D341Med (cell line): ENCODE measurements around the gene SORCS2.

Experiments
- DNase-seq: peaks from one replicate; pipeline ENCODE4 v3.0.0; 2012; ENCODE audit warnings: low spot score

SORCS2 gene

DNA sequence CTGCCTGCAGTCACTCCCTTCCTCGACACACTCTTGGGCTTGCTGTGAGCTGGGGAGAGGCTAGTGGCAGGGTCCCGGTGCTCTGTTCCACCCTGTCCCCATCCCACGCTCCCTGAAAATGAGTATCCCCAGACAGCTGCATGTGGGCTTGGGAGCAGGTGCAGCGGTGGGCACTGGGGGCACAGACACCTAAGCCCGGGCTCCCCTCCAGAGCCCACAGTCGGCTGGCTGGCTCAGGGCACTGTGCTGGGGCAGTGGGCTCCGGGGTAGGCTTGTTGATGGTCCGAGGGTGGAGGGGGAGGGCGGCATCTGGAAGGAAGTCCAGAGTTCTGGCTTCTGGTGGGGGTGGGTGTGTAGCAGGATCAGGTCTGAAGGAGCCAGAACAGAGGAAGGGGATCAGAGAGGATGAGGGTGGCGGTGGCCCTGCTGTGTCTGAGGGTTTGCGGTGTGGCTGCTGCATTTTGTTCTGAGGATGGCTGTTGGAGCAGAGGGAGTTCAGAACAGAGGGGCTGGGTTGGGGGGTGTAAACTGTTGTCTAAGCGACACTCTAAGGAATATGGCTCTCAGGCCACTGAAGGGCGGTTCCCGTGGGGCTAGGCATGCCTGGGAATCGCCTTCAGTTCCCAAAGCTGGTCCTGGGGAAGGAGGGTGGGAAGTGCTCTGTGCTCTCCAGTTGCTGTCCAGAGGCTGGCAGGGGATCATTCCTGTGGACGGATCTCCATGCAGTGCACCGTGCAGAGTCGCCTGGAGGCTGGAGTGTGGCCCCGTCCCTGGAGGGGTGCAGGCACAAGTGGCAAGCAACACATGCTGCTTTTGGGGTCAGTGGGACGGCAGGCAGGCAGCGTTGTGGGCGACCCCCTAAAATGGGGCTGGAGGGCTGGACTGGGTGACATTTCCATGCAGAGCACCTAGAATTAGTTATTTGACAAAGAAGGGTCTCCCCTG, 114.0 kb downstream of the SORCS2 start:
- DNase-seq: no peak

DNA sequence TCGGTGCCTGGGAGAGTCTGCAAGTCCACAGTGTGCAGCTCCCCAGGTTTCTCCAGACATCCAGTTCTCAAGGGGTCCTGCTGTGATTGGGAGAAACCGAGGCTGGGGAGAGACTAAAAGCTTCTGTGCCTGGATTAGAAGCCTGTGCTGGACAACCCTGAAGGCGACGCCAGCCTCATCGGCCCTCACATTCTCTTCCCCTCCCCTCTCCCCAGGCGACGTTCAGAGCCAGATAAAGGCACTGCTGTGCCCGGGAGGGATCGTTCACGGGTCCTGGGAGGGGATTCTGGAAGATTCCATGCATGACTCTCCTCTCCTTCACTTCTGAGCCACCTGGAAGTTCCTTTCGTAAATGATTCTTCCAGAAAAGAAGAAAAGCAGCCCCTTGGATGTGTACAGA, 114.6 kb downstream of the SORCS2 start:
- no peak for DNase-seq

DNA sequence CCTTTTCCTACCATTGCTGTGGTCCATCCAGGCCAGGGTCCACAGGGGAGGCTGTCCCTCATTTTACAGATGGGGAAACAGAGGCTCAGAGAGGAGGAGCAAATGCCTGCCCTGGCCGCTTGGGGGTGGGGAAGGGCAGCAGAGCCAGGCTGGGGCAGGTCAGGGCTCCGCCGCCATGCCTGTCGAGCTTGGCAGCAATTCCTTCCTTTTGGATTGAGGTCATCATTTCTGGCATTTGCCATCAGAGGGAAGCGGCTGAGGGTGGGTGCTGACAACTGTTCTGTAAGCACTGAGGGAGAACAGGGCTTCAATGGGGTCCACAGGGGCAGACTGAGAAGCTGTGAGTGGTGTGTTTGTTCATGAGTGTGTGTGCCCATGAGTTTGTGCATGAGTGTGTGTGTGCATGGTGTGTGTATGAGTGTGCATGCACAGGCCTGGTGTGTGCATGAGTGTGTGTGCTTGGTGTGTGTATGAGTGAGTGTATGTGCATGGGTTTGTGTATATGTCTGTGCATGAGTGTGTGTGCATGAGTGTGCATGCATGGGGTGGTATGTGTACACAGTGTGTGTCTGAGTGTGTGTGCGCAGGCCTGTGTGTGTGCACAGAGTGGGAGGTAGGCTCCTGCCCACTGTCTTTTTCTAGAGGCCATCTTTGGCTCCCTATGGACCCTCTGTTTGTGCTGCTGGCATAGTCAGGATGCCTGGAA, 115.2 kb downstream of the SORCS2 start:
- no peak for DNase-seq

DNA sequence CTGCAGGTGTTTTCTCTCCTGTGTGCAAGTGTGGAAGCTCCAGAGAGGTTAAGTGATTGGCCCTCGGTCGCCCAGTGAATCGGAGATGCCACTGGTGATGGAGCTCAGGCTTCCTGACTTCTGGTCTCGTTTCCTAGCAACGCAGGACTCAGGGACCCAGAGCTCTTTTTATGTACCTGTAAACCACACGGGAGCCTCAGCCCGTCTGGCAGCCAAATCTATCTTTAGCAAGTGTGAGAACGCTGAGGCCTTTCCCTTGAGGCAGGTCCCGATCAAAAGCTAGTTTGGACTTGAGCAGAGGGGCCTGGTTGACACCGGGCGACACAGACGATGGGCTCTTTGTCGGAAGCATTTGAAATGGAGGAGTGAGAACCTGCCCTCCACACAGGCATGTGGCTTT, 116.8 kb downstream of the SORCS2 start:
- DNase-seq: no peak

DNA sequence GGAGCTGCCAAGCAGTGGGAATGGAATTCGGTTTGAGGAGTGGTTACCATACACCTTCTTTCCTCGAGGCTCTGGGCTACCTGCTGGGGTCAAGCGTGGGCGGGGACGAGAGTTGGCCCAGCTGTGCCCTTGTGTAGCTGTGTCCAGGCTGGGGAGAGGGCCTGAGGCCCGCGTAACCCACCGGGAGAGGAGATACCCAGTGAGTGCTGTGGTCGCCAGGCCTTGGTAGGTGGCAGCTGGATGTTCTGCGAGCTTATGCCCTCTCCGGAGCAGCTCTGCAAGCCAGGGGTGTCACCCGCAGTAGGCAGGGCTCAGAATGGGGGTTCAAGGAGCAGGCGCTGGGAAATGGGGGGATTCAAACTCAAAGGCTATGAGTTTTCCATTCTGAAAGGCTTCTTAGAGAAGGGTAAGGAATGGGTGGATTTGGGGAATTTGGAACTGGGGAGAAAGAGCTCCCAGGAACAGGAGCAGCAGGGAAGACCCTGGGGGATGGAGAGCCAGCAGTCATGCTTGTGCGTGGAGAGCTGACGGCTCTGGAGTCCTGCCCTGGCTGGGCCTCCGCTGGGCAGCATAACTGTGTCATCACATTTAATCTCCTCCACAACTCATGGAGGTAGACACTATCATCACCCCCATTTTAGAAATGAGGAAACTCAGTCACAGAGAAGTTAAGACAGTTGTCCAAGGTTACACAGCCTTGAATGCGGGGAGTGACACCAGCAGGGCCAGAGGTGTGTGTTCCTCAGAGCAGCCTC, 117.5 kb downstream of the SORCS2 start:
- DNase-seq: no peak

DNA sequence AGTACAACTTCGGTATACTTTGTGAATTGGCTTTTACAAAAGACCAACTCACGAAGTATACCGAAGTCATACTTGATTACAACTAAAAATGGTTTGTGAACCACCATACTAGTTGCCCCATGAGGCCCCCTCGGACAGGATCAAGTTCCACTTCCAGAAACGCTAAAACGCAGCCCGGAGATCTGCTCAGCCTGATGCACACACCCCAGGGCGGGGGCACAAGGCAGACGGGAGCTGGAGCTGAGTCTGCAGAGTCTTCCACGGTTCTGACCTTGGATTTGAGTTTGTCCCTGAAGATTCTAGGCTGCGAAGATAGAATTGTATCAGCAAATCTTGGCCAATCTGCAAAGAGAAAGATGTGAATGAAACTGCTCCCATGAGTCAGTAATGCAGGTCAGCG, 118.1 kb downstream of the SORCS2 start:
- DNase-seq: no peak

DNA sequence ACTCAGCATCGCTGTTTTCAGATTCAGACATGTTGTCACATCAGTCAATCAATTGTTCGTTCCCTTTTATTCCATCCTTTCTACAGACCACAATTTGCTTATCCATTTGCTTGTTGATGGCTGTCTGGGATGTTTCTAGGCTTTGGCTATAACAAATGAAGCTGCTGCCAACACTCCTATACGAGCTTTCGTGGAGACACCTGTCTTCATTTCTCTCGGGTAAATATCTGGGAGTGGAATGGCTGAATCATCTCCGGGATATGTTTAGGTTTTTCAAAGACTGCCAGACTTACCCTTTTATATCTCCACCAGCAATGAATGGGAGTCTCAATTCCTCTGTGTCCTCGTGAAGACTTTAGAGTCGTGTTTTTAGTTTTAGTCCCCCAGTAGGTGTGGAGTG, 118.9 kb downstream of the SORCS2 start:
- DNase-seq: no peak

DNA sequence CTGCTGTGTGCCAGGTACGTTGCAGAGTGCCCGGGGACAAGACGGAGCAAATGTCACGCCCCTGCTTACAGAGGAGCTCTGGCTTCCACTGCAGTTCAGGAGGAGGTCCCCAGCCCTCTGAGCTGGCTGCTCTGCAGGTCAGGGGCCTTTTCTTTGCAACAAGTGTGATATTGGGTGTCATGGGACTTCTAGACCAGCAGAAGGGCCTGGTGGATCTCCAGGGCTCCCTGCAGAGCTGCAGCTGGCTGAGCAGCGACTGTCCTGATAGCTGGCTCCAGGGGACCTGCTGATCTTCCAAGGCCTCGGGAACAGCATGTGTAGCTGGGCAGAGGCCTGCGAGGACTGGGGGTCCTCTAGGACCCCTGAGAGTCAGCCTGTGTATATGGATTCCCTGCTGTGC, 120.4 kb downstream of the SORCS2 start:
- no peak for DNase-seq

DNA sequence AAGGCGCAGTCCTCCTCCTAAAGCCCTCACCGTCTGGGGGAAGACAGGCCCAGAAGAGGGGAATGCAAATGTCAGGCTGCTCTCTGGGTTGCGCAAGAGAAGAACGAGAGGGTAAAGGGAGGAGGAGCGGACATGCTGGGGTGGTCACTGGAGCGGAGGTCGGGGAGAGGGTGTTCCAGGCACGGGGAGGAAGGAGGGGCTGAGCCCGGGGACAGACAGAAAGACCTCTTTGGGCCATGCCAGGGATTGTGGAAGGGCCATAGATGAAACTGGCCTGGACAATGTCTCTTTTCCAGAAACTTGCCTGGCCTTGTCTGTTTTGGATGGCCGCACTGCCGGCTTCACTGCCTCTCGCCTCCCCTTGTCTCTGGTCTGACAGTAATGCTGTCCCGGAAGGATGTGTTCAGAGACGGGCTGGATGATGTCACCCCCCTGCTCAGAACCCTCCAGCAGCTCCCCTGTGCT, 121.0 kb downstream of the SORCS2 start:
- DNase-seq: no peak

DNA sequence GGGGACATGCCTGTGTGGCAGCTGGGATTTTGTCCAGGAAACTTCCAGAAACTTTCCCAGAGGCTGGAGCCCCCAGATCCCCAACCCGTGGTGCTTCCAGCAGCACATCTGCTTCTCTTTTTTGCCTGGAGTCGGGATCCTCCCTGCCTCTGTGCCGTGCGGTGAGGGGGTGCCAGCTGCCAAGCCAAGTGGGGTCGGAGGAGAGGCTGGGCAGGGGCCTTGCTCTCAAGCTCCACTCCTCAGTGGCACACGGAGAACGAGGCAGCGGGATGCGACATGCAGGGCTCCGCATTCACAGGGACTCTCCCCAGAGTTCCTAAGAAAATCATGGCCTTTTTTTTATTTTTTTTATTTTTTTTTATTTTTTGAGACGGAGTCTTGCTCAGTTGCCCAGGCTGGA, 121.7 kb downstream of the SORCS2 start:
- no peak for DNase-seq

DNA sequence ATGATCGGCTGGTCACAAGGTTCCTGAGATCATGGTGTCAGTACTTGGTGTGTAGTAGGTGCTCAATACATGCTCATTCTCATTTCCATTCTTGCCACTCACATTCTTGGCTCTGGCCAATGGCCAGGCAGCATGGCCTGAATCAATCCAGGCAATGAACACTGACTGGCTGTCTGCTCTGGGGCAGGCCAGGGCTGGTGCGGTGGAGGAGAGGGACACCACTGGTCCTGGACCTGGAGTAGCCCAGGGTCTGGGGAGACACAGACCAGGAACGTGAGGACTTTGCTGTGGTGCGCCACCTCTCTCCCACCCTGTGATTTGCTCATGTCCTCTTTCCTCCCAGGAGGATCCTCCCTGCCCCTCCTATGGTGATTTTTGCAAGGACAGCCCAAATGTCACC, 122.9 kb downstream of the SORCS2 start:
- DNase-seq: no peak

DNA sequence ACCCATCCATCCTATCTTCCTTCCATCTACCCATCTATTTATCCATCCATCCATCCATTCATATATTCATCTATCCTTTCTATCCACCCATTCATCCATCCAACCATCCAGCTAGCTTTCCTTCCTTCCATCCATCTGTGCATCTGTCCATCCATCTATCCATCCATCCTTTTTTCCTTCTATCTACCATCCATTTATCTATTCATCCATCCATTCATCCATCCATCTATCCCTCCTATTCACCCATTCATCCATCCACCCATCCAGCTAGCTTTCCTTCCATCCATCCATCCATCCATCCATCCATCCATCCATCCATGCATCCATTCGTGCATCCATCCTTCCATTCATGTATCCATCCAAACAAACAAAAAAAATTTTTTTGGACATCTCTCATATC, 123.6 kb downstream of the SORCS2 start:
- no peak for DNase-seq

DNA sequence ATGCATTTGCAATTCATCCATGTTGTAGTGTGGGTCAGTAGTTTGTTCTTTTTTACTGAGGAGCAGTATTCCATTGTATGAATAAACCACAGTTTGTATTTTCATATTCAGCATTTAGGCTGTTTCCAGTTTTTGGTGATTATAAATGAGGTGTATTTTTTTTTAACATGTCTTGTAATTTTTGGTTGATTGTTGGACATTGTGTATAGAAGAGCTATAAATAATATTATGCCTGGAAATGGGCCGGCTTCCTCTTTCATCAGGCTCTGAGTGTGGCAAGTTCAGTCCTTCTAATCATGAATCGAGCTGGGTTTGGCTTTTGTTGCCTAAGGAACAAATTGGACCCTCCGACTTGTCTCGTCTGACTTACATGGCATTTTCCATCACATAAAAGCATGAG, 126.7 kb downstream of the SORCS2 start:
- DNase-seq: no peak

DNA sequence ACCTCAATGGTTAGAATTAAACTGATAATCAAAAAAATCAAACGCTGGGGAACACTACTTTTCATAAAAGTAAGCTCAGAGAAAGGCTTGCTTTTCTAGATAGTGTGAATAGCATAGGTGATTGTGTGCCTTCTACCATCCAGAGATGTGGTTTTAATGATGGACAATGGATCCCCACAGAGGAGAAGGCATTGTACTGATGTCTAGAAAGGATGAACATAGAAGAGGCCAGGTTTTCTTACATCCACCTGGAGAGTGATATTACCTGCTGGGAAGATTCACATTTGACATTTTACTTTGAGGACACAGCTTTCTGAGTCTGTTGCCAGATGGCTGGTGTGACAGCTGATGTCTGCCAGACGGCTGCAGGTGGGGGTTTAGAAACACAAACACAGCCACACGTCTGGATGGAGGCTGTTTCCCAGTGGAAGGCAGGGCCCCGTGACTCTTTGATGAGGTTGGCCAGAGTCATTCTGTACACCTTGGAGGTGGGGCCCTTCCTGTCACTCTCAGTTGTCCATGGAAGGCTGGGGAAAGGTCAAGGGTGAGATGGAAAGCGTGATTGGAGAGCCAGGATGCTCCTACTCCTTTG, 128.0 kb downstream of the SORCS2 start:
- no peak for DNase-seq

DNA sequence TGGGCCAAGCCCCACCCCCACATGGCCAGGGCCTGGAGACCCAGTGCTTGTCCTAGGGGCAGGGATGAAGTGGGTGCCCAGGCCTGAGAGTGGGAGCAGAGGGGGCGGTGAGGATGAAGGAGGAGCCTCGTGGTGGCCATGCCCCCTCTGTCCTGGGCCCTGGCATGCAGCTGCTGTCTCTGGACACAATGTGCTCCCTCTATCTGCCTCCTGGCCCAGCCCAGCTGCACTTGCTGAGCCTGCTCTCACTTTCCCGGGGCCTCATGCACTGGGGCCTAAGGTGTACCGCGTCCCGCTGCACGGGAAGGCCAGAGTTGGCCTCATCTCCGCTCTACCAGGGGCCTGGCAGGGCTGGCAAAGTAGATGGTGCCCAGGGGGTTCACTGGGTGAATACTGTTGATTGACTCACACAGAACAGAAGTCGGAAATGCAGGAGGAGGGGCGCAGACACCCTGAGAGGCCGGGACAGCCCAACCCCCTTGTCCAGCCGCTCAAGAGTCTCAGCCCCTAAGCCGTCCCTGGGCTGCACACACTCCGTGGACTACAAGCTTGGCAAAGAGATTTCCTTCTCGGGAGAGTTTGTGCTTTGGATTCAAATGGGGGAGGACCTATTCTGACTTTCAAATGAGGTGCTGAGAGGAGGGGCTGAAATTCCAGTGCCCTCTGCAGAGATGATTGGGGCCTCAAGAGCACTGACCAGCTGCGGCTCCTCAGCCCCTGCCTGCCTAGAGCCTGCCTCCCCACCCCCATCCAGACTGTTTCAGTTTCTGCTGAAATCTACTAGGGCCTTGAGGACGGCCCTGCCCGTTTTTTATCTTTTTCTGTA, 130.0 kb downstream of the SORCS2 start:
- no peak for DNase-seq

DNA sequence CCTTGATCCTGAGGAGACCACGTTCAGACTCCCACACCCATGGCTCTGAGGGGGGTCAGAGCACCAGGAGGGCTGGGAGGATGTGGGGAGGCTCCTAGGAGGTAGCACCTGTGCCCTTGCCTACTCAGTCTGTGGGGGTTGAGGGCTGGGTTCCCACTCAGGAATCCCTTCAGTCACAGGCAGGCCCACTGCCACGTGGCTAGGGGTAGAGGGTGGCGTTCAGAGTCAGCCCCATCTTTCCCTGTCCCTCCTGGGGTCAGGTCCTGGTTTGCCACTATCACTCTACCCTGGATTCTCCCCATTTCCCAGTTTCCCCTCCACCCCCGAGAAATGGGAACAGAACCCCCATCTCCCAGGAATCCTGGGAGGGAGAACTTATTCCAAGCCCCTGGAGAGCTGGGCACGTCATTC, 131.1 kb downstream of the SORCS2 start:
- DNase-seq: no peak

DNA sequence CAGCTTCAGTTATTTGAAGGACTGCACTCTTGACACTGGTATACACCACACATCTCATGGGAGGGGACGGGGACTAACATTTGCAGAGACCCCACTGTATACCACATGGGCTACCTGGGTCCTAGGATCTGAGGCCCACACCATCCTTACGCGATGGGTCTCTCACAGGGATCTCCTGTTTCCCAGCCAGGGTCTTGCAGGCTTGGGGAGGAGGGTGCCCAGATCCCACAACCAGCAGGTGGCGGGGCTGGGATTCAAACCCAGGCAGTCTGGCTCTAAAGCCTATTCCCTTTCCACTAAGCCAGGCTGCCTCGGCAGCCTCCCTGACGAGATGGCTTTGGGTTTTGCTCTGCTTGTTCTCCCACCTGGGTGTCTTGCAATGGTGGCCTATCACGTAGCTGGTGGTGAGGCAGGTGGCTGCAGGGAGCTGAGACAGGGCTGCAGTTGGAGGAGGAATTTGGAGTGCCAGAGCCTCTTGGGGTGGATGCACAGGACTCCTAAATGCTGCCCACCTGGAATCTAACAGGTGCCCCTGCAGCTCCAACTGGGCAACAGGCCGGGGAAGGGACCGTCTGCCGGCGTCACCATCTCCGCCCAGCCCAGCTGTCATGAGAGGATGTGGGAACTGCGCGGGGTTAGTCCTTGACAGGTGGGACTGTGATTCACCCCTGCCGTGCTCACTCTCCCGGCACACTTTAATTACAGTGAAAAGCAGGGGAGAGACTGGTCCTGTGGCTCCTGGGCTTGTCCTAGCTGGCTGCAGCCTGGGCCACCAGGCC, 131.7 kb downstream of the SORCS2 start:
- DNase-seq: peak; percentile 76

DNA sequence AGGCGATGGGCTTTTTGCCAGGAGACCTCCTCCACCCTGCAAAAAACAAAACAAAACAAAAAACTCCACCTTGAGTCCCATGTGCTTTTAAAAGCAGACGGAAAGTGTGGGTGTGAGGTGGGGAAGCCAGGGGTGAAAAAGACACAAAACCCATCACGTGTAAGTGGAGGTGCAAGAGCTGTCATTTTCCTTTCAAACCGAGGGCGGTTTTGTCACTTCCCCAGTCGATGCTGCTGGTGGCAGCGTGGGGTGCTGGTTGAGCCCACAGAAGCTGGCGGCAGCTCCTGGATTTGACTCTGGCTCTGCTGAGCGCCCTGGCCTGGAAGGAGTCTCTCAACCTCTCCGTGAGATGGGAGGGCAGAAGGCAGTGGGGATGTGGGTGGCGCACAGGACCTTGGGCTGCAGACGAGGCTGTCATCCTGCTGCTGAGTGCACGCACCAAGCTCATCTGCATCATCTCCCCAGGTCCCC, 132.3 kb downstream of the SORCS2 start:
- DNase-seq: peak; percentile 62

DNA sequence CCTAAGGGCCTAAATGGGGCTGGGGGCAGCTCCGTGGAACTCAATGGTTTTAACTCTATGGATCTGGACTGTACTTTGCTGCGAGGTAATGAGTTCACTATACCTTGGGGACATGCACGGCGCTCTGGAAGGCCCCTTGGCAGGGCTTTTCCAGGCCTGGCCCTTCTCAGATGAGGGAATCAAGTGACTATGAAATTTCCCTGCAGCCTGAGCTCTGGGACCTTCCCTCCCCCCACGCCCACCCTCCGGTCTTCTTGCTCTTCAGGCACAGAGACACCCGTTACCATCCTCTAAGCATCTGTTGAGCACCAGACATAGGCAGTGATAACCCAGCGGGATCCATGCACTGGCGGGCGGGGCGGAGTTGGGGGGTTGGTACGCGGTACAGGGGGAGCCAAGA, 133.2 kb downstream of the SORCS2 start:
- no peak for DNase-seq

DNA sequence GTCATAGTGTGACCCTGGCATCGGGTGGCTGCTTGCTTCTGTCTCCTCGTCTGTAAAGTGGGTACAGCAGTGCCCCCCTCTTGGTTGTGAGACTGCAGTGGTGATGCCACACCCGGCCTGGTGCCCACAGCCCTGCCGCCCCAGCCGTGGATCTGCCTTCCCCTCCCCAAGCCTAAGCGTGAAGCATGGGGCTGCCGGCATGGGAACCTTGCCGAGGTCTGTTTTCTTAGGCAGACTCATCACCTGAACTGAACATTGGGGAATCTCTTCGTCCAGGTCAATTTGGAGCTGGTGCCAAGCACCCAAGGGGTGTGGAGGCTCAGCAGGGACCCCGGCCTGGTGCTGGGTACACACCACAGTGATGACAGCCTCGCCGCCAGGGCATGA, 134.0 kb downstream of the SORCS2 start:
- DNase-seq: no peak
